22Rv1 (cell line): Measurements from ENCODE around the gene AEBP1.

Source experiments
- ZFX ChIP-seq: fragments of 450-650 bp; IDR thresholded peaks from 2 replicates; pipeline ENCODE4 v1.6.1; 2017; ENCODE audit warnings: antibody characterized with exemption, borderline replicate concordance
- TF ChIP-seq, protein P1 (sequence below): fragments of 450-650 bp; IDR thresholded peaks from 2 replicates; pipeline ENCODE4 v1.5.1; 2017; ENCODE audit warnings: mild to moderate bottlenecking

DNA sequence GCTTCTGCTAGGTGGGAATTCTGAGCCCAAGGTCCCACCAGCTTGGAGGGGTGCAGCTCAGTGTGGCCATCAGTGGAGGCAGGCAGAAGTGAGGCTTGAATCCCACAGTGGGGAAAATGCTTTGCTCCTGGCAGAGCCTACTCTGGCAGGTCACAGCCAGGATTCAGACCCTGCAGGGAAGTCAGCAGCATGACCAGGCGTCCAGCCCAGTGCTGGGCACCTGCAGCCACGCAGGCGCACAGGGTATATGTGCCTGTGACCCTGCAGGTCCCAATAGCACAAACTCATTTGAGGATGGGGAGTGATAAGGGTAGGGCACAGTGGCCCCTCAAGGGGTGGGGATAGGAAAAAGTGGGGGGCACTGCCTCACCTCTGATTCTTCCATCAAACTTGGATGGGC is 8.4 kb upstream of the AEBP1 start:
- TF ChIP-seq, protein P1, sequence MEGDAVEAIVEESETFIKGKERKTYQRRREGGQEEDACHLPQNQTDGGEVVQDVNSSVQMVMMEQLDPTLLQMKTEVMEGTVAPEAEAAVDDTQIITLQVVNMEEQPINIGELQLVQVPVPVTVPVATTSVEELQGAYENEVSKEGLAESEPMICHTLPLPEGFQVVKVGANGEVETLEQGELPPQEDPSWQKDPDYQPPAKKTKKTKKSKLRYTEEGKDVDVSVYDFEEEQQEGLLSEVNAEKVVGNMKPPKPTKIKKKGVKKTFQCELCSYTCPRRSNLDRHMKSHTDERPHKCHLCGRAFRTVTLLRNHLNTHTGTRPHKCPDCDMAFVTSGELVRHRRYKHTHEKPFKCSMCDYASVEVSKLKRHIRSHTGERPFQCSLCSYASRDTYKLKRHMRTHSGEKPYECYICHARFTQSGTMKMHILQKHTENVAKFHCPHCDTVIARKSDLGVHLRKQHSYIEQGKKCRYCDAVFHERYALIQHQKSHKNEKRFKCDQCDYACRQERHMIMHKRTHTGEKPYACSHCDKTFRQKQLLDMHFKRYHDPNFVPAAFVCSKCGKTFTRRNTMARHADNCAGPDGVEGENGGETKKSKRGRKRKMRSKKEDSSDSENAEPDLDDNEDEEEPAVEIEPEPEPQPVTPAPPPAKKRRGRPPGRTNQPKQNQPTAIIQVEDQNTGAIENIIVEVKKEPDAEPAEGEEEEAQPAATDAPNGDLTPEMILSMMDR, result no peak
- no peak for TF ChIP-seq ZFX
